Liver (tissue), 9 donors: ENCODE data around the gene SRC. TPM values are rescaled to one million over a fixed set of nuclear protein-coding genes. Genes with fewer than 3 reads are reported as not detected.

ENCODE experiments used
- DNase-seq: peaks from one replicate; pipeline ENCODE4 v3.0.0-alpha.2; 2017; ENCODE audit warnings: low spot score
- H3K27ac ChIP-seq, 2 donors: one replicate each; pipeline ENCODE4 v1.7.0; 2013; ENCODE audit warnings: inconsistent platforms in 2 of 2, low read length in 2 of 2, control low read depth in 1 of 2, low read depth in 1 of 2, mild to moderate bottlenecking in 1 of 2
- H3K27me3 ChIP-seq, 4 donors: one replicate each; pipeline versions ENCODE4 v1.6.1 to v1.7.0; 2013; ENCODE audit warnings: low read length in 3 of 4, inconsistent platforms in 1 of 4, mild to moderate bottlenecking in 1 of 4, moderate library complexity in 1 of 4; ENCODE audit not compliant: control insufficient read depth in 4 of 4, insufficient read depth in 4 of 4
- H3K36me3 ChIP-seq, 4 donors: one replicate each; pipeline versions ENCODE4 v1.6.1 to v1.7.0; 2013; ENCODE audit warnings: low read length in 3 of 4, mild to moderate bottlenecking in 3 of 4, low read depth in 1 of 4, moderate library complexity in 1 of 4; ENCODE audit not compliant: control insufficient read depth in 4 of 4, insufficient read depth in 3 of 4
- H3K4me1 ChIP-seq, 4 donors: one replicate each; pipeline versions ENCODE4 v1.6.1 to v1.7.0; 2013; ENCODE audit warnings: low read length in 3 of 4, mild to moderate bottlenecking in 3 of 4, moderate library complexity in 1 of 4; ENCODE audit not compliant: control insufficient read depth in 4 of 4, insufficient read depth in 4 of 4
- H3K4me3 ChIP-seq, 3 donors: one replicate each; pipeline versions ENCODE4 v1.6.1 to v1.7.0; 2013; ENCODE audit warnings: low read length in 3 of 3, control low read depth in 1 of 3, low read depth in 1 of 3, mild to moderate bottlenecking in 1 of 3
- H3K9ac ChIP-seq, 2 donors: one replicate each; pipeline ENCODE4 v1.7.0; 2013; ENCODE audit warnings: low read length in 2 of 2, mild to moderate bottlenecking in 2 of 2, moderate library complexity in 2 of 2, control low read depth in 1 of 2, low read depth in 1 of 2
- H3K9me3 ChIP-seq, 4 donors: one replicate each; pipeline versions ENCODE4 v1.6.1 to v1.7.0; 2013; ENCODE audit warnings: low read length in 3 of 4; ENCODE audit not compliant: control insufficient read depth in 4 of 4
- FOXA1 ChIP-seq: IDR thresholded peaks from 2 replicates; pipeline ENCODE4 v1.6.1; 2016; ENCODE audit warnings: antibody characterized with exemption
- FOXA2 ChIP-seq: IDR thresholded peaks from 2 replicates; pipeline ENCODE4 v1.6.1; 2016; ENCODE audit warnings: antibody characterized with exemption
- GABPA ChIP-seq, 2 donors: IDR thresholded peaks in 1 of 2; conservative IDR thresholded peaks in 1 of 2; 2 replicates each; pipeline ENCODE4 v1.6.1; 2016; ENCODE audit warnings: antibody characterized with exemption in 2 of 2, mild to moderate bottlenecking in 1 of 2, moderate library complexity in 1 of 2
- HNF4A ChIP-seq, 2 donors: conservative IDR thresholded peaks; 2 replicates each; pipeline ENCODE4 v1.6.1; 2016; ENCODE audit warnings: antibody characterized with exemption in 2 of 2, mild to moderate bottlenecking in 2 of 2
- HNF4G ChIP-seq: IDR thresholded peaks from 2 replicates; pipeline ENCODE4 v1.6.1; 2016; ENCODE audit warnings: antibody characterized with exemption
- JUND ChIP-seq, 2 donors: IDR thresholded peaks; 2 replicates each; pipeline ENCODE4 v1.6.1; 2016; ENCODE audit warnings: antibody characterized with exemption in 2 of 2
- NR2F2 ChIP-seq: IDR thresholded peaks from 2 replicates; pipeline ENCODE4 v1.6.1; 2016; ENCODE audit warnings: antibody characterized with exemption
- RAD21 ChIP-seq, 2 donors: IDR thresholded peaks; 2 replicates each; pipeline ENCODE4 v1.6.1; 2016; ENCODE audit warnings: antibody characterized with exemption in 2 of 2, mild to moderate bottlenecking in 2 of 2
- RXRA ChIP-seq, 2 donors: IDR thresholded peaks; 2 replicates each; pipeline ENCODE4 v1.6.1; 2017 to 2018; ENCODE audit warnings: antibody characterized with exemption in 2 of 2, mild to moderate bottlenecking in 1 of 2
- SP1 ChIP-seq: IDR thresholded peaks from 2 replicates; pipeline ENCODE4 v1.6.1; 2018; ENCODE audit warnings: antibody characterized with exemption, mild to moderate bottlenecking
- TAF1 ChIP-seq: conservative IDR thresholded peaks from 2 replicates; pipeline ENCODE4 v1.6.1; 2016; ENCODE audit warnings: antibody characterized with exemption, mild to moderate bottlenecking
- YY1 ChIP-seq: IDR thresholded peaks from 2 replicates; pipeline ENCODE4 v1.6.1; 2016; ENCODE audit warnings: antibody characterized with exemption, mild to moderate bottlenecking
- WGBS: extraction: QIAGEN DNeasy Blood & Tissue Kit; methylation state at CpG from one replicate; pipeline ENCODE4 v1.1.7; 2013; 5-methylcytosine and 5-hydroxymethylcytosine counted together
- polyA plus RNA-seq, 2 donors: library from polyadenylated mRNA; stranded (reverse) in 1 of 2; unstranded in 1 of 2; fragments of 200-250 nt in 1 of 2; fragments of >200 nt in 1 of 2; fragmentation: Nextera tagmentation in 1 of 2; extraction: Ambion mirVana in 1 of 2; gene quantifications; one replicate each; pipeline versions ENCODE4 v1.2.1 to v1.2.3, GENCODE V29; 2013 to 2015
- total RNA-seq, 2 donors: library from RNA; depleted of rRNA; stranded (reverse); fragments of >200 nt; gene quantifications; one replicate each; pipeline ENCODE4 v1.2.3, GENCODE V29; 2014
- TF ChIP-seq, protein P1 (sequence below): IDR thresholded peaks from 2 replicates; pipeline ENCODE4 v1.6.1; 2016; ENCODE audit warnings: antibody characterized with exemption, mild to moderate bottlenecking
- TF ChIP-seq, protein P2 (sequence below): fragments of 150-350 bp; IDR thresholded peaks from 2 replicates; pipeline ENCODE4 v1.5.1; 2017; ENCODE audit warnings: improper control_type of control experiment, low read depth, low read length; ENCODE audit not compliant: missing input control
- TF ChIP-seq, protein P3 (sequence below): IDR thresholded peaks from 2 replicates; pipeline ENCODE4 v1.6.1; 2016; ENCODE audit warnings: antibody characterized with exemption
- TF ChIP-seq, protein P4 (sequence below): IDR thresholded peaks from 2 replicates; pipeline ENCODE4 v1.6.1; 2016; ENCODE audit warnings: antibody characterized with exemption
- TF ChIP-seq, protein P5 (sequence below): IDR thresholded peaks from 2 replicates; pipeline ENCODE4 v1.6.1; 2016; ENCODE audit warnings: antibody characterized with exemption
- donor health status: healthy.
- donor health status: healthy.
- donor health status: healthy.
- donor health status: healthy.
- donor health status: healthy.

Gene SRC
- total and polyA plus RNA-seq, 4 donors: 3.3 to 21.2 (median 5.4) TPM

DNA sequence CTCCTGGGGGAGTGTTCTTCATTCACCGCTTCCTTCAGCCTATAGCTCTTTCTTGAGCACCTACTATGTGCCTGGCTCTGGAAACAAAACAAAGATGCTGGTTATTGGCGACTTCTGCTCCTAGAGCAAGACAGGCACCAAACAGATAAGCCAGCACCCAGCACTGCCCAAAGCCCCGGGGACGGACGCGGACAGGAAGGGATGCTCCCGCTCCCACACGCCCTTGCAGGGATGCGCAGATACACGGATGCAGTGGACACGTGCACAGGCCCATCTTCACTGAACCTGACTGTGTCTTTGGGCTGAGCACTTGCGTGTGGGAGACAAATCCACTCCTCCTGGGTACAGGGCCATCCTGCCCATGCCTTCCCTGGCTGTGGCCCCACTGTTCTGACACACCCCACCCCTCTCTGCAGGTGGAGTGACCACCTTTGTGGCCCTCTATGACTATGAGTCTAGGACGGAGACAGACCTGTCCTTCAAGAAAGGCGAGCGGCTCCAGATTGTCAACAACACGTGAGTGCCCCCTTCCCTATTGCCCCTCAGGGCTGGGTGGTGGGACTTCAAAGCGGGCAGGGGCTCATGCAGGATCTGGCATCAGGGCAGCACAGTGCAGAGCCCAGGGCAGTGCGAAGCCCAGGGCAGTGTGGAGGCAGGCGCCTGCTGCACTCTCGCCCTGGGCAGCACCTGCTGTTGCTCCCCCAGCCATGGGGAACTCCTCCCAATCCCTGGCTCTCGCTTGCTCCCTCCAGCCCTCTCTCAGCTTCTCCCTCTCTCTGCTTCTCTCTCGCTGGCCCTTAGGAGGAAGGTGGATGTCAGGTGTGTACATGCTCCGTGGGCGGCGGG, 39.9 kb downstream of the SRC start:
- no peak for DNase-seq
- Histone ChIP-seq H3K36me3 (no peaks in the 10 kb centered on the region), H3K4me3 (no peak overlapping the region), H3K4me1 (peaks cover 2 to 12% (median 5%) of the 10 kb centered on the region in 4 donors), H3K9me3 (no peaks in the 10 kb centered on the region), H3K27ac (no peak overlapping the region), H3K9ac (no peak overlapping the region), H3K27me3 (no peaks in the 10 kb centered on the region)
- TF ChIP-seq HNF4A (conservative IDR thresholded peaks at IDR 0.05): no peak
- TF ChIP-seq FOXA2: no peak
- no peak for TF ChIP-seq HNF4G
- TF ChIP-seq, protein P1, sequence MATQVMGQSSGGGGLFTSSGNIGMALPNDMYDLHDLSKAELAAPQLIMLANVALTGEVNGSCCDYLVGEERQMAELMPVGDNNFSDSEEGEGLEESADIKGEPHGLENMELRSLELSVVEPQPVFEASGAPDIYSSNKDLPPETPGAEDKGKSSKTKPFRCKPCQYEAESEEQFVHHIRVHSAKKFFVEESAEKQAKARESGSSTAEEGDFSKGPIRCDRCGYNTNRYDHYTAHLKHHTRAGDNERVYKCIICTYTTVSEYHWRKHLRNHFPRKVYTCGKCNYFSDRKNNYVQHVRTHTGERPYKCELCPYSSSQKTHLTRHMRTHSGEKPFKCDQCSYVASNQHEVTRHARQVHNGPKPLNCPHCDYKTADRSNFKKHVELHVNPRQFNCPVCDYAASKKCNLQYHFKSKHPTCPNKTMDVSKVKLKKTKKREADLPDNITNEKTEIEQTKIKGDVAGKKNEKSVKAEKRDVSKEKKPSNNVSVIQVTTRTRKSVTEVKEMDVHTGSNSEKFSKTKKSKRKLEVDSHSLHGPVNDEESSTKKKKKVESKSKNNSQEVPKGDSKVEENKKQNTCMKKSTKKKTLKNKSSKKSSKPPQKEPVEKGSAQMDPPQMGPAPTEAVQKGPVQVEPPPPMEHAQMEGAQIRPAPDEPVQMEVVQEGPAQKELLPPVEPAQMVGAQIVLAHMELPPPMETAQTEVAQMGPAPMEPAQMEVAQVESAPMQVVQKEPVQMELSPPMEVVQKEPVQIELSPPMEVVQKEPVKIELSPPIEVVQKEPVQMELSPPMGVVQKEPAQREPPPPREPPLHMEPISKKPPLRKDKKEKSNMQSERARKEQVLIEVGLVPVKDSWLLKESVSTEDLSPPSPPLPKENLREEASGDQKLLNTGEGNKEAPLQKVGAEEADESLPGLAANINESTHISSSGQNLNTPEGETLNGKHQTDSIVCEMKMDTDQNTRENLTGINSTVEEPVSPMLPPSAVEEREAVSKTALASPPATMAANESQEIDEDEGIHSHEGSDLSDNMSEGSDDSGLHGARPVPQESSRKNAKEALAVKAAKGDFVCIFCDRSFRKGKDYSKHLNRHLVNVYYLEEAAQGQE: no peak
- TF ChIP-seq, protein P2, sequence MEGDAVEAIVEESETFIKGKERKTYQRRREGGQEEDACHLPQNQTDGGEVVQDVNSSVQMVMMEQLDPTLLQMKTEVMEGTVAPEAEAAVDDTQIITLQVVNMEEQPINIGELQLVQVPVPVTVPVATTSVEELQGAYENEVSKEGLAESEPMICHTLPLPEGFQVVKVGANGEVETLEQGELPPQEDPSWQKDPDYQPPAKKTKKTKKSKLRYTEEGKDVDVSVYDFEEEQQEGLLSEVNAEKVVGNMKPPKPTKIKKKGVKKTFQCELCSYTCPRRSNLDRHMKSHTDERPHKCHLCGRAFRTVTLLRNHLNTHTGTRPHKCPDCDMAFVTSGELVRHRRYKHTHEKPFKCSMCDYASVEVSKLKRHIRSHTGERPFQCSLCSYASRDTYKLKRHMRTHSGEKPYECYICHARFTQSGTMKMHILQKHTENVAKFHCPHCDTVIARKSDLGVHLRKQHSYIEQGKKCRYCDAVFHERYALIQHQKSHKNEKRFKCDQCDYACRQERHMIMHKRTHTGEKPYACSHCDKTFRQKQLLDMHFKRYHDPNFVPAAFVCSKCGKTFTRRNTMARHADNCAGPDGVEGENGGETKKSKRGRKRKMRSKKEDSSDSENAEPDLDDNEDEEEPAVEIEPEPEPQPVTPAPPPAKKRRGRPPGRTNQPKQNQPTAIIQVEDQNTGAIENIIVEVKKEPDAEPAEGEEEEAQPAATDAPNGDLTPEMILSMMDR: no peak
- no peak for TF ChIP-seq GABPA (IDR thresholded peaks at IDR 0.05 in 1 of 2, conservative IDR thresholded peaks at IDR 0.05 in 1 of 2)
- no peak for TF ChIP-seq TAF1
- TF ChIP-seq NR2F2: no peak
- TF ChIP-seq, protein P3, sequence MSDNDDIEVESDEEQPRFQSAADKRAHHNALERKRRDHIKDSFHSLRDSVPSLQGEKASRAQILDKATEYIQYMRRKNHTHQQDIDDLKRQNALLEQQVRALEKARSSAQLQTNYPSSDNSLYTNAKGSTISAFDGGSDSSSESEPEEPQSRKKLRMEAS: no peak
- TF ChIP-seq RAD21 (IDR thresholded peaks at IDR 0.05): no peak
- no peak for TF ChIP-seq RXRA (IDR thresholded peaks at IDR 0.05)
- no peak for TF ChIP-seq FOXA1
- no peak for TF ChIP-seq SP1
- no peak for TF ChIP-seq YY1
- TF ChIP-seq, protein P4, sequence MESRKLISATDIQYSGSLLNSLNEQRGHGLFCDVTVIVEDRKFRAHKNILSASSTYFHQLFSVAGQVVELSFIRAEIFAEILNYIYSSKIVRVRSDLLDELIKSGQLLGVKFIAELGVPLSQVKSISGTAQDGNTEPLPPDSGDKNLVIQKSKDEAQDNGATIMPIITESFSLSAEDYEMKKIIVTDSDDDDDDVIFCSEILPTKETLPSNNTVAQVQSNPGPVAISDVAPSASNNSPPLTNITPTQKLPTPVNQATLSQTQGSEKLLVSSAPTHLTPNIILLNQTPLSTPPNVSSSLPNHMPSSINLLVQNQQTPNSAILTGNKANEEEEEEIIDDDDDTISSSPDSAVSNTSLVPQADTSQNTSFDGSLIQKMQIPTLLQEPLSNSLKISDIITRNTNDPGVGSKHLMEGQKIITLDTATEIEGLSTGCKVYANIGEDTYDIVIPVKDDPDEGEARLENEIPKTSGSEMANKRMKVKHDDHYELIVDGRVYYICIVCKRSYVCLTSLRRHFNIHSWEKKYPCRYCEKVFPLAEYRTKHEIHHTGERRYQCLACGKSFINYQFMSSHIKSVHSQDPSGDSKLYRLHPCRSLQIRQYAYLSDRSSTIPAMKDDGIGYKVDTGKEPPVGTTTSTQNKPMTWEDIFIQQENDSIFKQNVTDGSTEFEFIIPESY: no peak
- TF ChIP-seq, protein P5, sequence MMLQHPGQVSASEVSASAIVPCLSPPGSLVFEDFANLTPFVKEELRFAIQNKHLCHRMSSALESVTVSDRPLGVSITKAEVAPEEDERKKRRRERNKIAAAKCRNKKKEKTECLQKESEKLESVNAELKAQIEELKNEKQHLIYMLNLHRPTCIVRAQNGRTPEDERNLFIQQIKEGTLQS: no peak
- TF ChIP-seq JUND (IDR thresholded peaks at IDR 0.05): no peak
- 95% methylated on average over 25 of the region's 25 CpGs for WGBS
